Stimulated activated naive B cell treated with anti-CD40 and anti-IgM and Interleukin-4, amounts not matched to agents 10 μg/mL and 1 μg/mL and 100 μg/mL, for 72 hours (primary cell): ENCODE data around the gene GNE.

Source experiments
- ATAC-seq, 2 donors: fragments of 150-1000 bp; cut with Tn5 transposase; replicated peaks; 2 replicates each; pipeline ENCODE4 v1.10.0; 2021; ENCODE audit warnings: moderate library complexity in 1 of 2
- DNase-seq: peaks from one replicate; pipeline ENCODE4 v3.0.0; 2021
- H3K27ac Mint-ChIP-seq: one replicate; pipeline ENCODE4 v1.8.0; 2022; ENCODE audit warnings: mild to moderate bottlenecking, mixed read lengths
- H3K27me3 Mint-ChIP-seq, 2 donors: one replicate each; pipeline ENCODE4 v1.8.0; 2022; ENCODE audit warnings: mixed read lengths in 2 of 2
- H3K36me3 Mint-ChIP-seq, 2 donors: one replicate each; pipeline ENCODE4 v1.8.0; 2022; ENCODE audit warnings: mixed read lengths in 2 of 2, mild to moderate bottlenecking in 1 of 2
- H3K4me1 Mint-ChIP-seq, 2 donors: one replicate each; pipeline ENCODE4 v1.8.0; 2022; ENCODE audit warnings: mixed read lengths in 2 of 2, mild to moderate bottlenecking in 1 of 2
- H3K4me3 Mint-ChIP-seq, 2 donors: one replicate each; pipeline ENCODE4 v1.8.0; 2022; ENCODE audit warnings: mild to moderate bottlenecking in 2 of 2, mixed read lengths in 2 of 2, moderate library complexity in 1 of 2
- H3K9me3 Mint-ChIP-seq, 2 donors: one replicate each; pipeline ENCODE4 v1.8.0; 2022; ENCODE audit warnings: mixed read lengths in 2 of 2, mild to moderate bottlenecking in 1 of 2

Gene GNE

GRCh38 chr9:36210722-36211121 lies 47.5 kb downstream of the GNE start:
- no peak for DNase-seq
- Mint-ChIP-seq H3K27me3 (no peaks in the 10 kb centered on the region), H3K9me3 (no peaks in the 10 kb centered on the region), H3K36me3 (peaks cover 42 to 61% of the 10 kb centered on the region in 2 donors), H3K4me1 (peaks cover 19 to 45% of the 10 kb centered on the region in 2 donors), H3K27ac (no peak overlapping the region), H3K4me3 (no peak overlapping the region)
- no peak for ATAC-seq

- no peak overlapping the region for H3K4me3 Mint-ChIP-seq
- no peaks in the 10 kb centered on the region for H3K27me3 Mint-ChIP-seq
- H3K36me3 Mint-ChIP-seq, result peaks cover 49 to 78% of the 10 kb centered on the region in 2 donors
- H3K27ac Mint-ChIP-seq, result peak overlapping the region; percentile 15
- ATAC-seq, result no peak
- no peaks in the 10 kb centered on the region for H3K9me3 Mint-ChIP-seq
- no peak for DNase-seq
- peaks cover 22 to 45% of the 10 kb centered on the region in 2 donors for H3K4me1 Mint-ChIP-seq
These were observed 49.6 kb downstream of the GNE start for GRCh38 chr9:36208521-36209253.

GRCh38 chr9:36207546-36208012 lies 50.7 kb downstream of the GNE start:
- Mint-ChIP-seq H3K9me3 (no peaks in the 10 kb centered on the region), H3K27ac (peak overlapping the region; percentile 80), H3K4me1 (peaks cover 24 to 40% of the 10 kb centered on the region in 2 donors), H3K27me3 (no peaks in the 10 kb centered on the region), H3K4me3 (no peak overlapping the region), H3K36me3 (peaks cover 50 to 77% of the 10 kb centered on the region in 2 donors)
- DNase-seq (no peak), ATAC-seq (no peak)

GRCh38 chr9:36207016-36207415 lies 51.2 kb downstream of the GNE start:
- ATAC-seq (no peak), DNase-seq (no peak)
- H3K27me3 Mint-ChIP-seq, result no peaks in the 10 kb centered on the region
- peak overlapping the region; percentile 67 for H3K27ac Mint-ChIP-seq
- H3K9me3 Mint-ChIP-seq, result no peaks in the 10 kb centered on the region
- peaks cover 24 to 40% of the 10 kb centered on the region in 2 donors for H3K4me1 Mint-ChIP-seq
- peaks cover 52 to 81% of the 10 kb centered on the region in 2 donors for H3K36me3 Mint-ChIP-seq
- no peak overlapping the region for H3K4me3 Mint-ChIP-seq

GRCh38 chr9:36204906-36205547 lies 53.2 kb downstream of the GNE start:
- DNase-seq, result no peak
- no peak for ATAC-seq
- peaks cover 42 to 62% of the 10 kb centered on the region in 2 donors for H3K36me3 Mint-ChIP-seq
- no peak overlapping the region for H3K27ac Mint-ChIP-seq
- peaks cover 24 to 32% of the 10 kb centered on the region in 2 donors for H3K4me1 Mint-ChIP-seq
- no peaks in the 10 kb centered on the region for H3K9me3 Mint-ChIP-seq
- no peaks in the 10 kb centered on the region for H3K27me3 Mint-ChIP-seq
- H3K4me3 Mint-ChIP-seq, result no peak overlapping the region

GRCh38 chr9:36194326-36195000 lies 63.8 kb downstream of the GNE start:
- Mint-ChIP-seq H3K36me3 (peaks cover 26 to 32% of the 10 kb centered on the region in 2 donors), H3K4me3 (no peak overlapping the region), H3K27ac (peak overlapping the region; percentile 53), H3K4me1 (peaks cover 30 to 44% of the 10 kb centered on the region in 2 donors), H3K9me3 (no peaks in the 10 kb centered on the region), H3K27me3 (no peaks in the 10 kb centered on the region)
- DNase-seq, result no peak
- ATAC-seq, result no peak

- Mint-ChIP-seq H3K4me3 (peak overlapping the region; percentile 88 to 89), H3K36me3 (peaks cover 25 to 32% of the 10 kb centered on the region in 2 donors), H3K9me3 (no peaks in the 10 kb centered on the region), H3K27ac (no peak overlapping the region), H3K4me1 (peaks cover 30 to 51% of the 10 kb centered on the region in 2 donors), H3K27me3 (no peaks in the 10 kb centered on the region)
- ATAC-seq (no peak), DNase-seq (no peak)
These were observed 65.2 kb downstream of the GNE start for GRCh38 chr9:36193023-36193422.

GRCh38 chr9:36192196-36192595 lies 66.1 kb downstream of the GNE start:
- Mint-ChIP-seq H3K4me3 (peak overlapping the region; percentile 88 to 89), H3K9me3 (no peaks in the 10 kb centered on the region), H3K27ac (peak overlapping the region; percentile 94), H3K27me3 (no peaks in the 10 kb centered on the region), H3K4me1 (peaks cover 33 to 53% of the 10 kb centered on the region in 2 donors), H3K36me3 (peaks cover 22 to 32% of the 10 kb centered on the region in 2 donors)
- no peak for ATAC-seq
- DNase-seq, result no peak

- peaks cover 22 to 32% of the 10 kb centered on the region in 2 donors for H3K36me3 Mint-ChIP-seq
- peak overlapping the region; percentile 94 for H3K27ac Mint-ChIP-seq
- no peak for ATAC-seq
- H3K4me3 Mint-ChIP-seq, result peak overlapping the region; percentile 88 to 89
- H3K9me3 Mint-ChIP-seq, result no peaks in the 10 kb centered on the region
- no peaks in the 10 kb centered on the region for H3K27me3 Mint-ChIP-seq
- peaks cover 33 to 53% of the 10 kb centered on the region in 2 donors for H3K4me1 Mint-ChIP-seq
- DNase-seq, result no peak
These were observed 66.6 kb downstream of the GNE start for GRCh38 chr9:36191686-36192085.

GRCh38 chr9:36191290-36191645 lies 67.0 kb downstream of the GNE start:
- Mint-ChIP-seq H3K4me1 (peaks cover 33 to 53% of the 10 kb centered on the region in 2 donors), H3K4me3 (peak overlapping the region; percentile 88 to 89), H3K27me3 (no peaks in the 10 kb centered on the region), H3K9me3 (no peaks in the 10 kb centered on the region), H3K36me3 (peaks cover 22 to 32% of the 10 kb centered on the region in 2 donors), H3K27ac (peak overlapping the region; percentile 94)
- ATAC-seq (peak; percentile 26 to 29), DNase-seq (peak; percentile 9)

GRCh38 chr9:36190388-36191289 lies 67.6 kb downstream of the GNE start, which contains the start of gene CLTA:
CLTA (plus strand) TSS chr9:36190921; CDS start chr9:36191057, 136 bp downstream.
- DNase-seq (peak; percentile 94), ATAC-seq (peak; percentile 98 to 99)
- H3K9me3 Mint-ChIP-seq, result no peaks in the 10 kb centered on the region
- no peaks in the 10 kb centered on the region for H3K27me3 Mint-ChIP-seq
- peak within 1 kb of the TSS; percentile 94 for H3K27ac Mint-ChIP-seq
- peak within 1 kb of the TSS; percentile 88 to 89 for H3K4me3 Mint-ChIP-seq
- peaks cover 33 to 53% of the 10 kb centered on the region in 2 donors for H3K4me1 Mint-ChIP-seq
- peaks cover 22 to 32% of the 10 kb centered on the region in 2 donors for H3K36me3 Mint-ChIP-seq

- Mint-ChIP-seq H3K4me1 (peaks cover 31 to 49% of the 10 kb centered on the region in 2 donors), H3K27me3 (no peaks in the 10 kb centered on the region), H3K9me3 (no peaks in the 10 kb centered on the region), H3K4me3 (peak overlapping the region; percentile 81 to 88), H3K36me3 (peaks cover 18 to 25% of the 10 kb centered on the region in 2 donors), H3K27ac (peak overlapping the region; percentile 52)
- no peak for DNase-seq
- no peak for ATAC-seq
These were observed 68.3 kb downstream of the GNE start for GRCh38 chr9:36189976-36190375.

GRCh38 chr9:36188212-36188611 lies 70.0 kb downstream of the GNE start:
- DNase-seq (no peak), ATAC-seq (no peak)
- peaks cover 6 to 8% of the 10 kb centered on the region in 2 donors for H3K36me3 Mint-ChIP-seq
- H3K9me3 Mint-ChIP-seq, result no peaks in the 10 kb centered on the region
- H3K27ac Mint-ChIP-seq, result no peak overlapping the region
- H3K4me3 Mint-ChIP-seq, result no peak overlapping the region
- peaks cover 17 to 31% of the 10 kb centered on the region in 2 donors for H3K4me1 Mint-ChIP-seq
- H3K27me3 Mint-ChIP-seq, result no peaks in the 10 kb centered on the region
